GM12878 (cell line): ENCODE data around the gene CTNNA3. TPM values are rescaled to one million over a fixed set of nuclear protein-coding genes. Genes with fewer than 3 reads are reported as not detected.

Experiments used
- ASH2L ChIP-seq: fragments of 300-600, 200-600 bp; sonication (generic); IDR thresholded peaks from 2 replicates; pipeline ENCODE4 v1.6.1; 2017; ENCODE audit warnings: low read depth, mild to moderate bottlenecking, borderline replicate concordance
- ATF7 ChIP-seq: fragments of 450-650 bp; IDR thresholded peaks from 2 replicates; pipeline ENCODE4 v1.6.1; 2016; ENCODE audit warnings: low read depth, mild to moderate bottlenecking
- BCL11A ChIP-seq: IDR thresholded peaks from 2 replicates; pipeline ENCODE4 v1.6.1; 2011; ENCODE audit warnings: low read depth, low read length
- BMI1 ChIP-seq: fragments of 450-650 bp; IDR thresholded peaks from 2 replicates; pipeline ENCODE4 v1.6.1; 2016; ENCODE audit warnings: mild to moderate bottlenecking, moderate library complexity, borderline replicate concordance
- CBFB ChIP-seq: IDR thresholded peaks from 2 replicates; pipeline ENCODE4 v1.6.1; 2016; ENCODE audit warnings: antibody characterized with exemption, low read depth
- CHD2 ChIP-seq: IDR thresholded peaks from 2 replicates; pipeline ENCODE4 v1.6.1; 2011; ENCODE audit warnings: low read depth, low read length, improper control_type of control experiment, borderline replicate concordance
- CREB1 ChIP-seq: IDR thresholded peaks from 2 replicates; pipeline ENCODE4 v1.6.1; 2012; ENCODE audit warnings: low read depth, mild to moderate bottlenecking, inconsistent platforms
- EED ChIP-seq: sonication (generic); IDR thresholded peaks from 2 replicates; pipeline ENCODE4 v1.6.1; 2016; ENCODE audit warnings: antibody characterized with exemption, low read depth
- EZH2 ChIP-seq: IDR thresholded peaks from 2 replicates; pipeline ENCODE4 v1.6.1; 2012; ENCODE audit warnings: low read depth, mild to moderate bottlenecking, control low read depth, inconsistent platforms, low read length, borderline replicate concordance; ENCODE audit not compliant: control insufficient read depth
- HDGF ChIP-seq: fragments of 450-650 bp; IDR thresholded peaks from 2 replicates; pipeline ENCODE4 v1.6.1; 2016; ENCODE audit warnings: antibody characterized with exemption
- IKZF2 ChIP-seq, 2 experiments: fragments of 450-650 bp; IDR thresholded peaks; 2 replicates each; pipeline ENCODE4 v1.6.1; 2017; ENCODE audit warnings: mild to moderate bottlenecking in 2 of 2, moderate library complexity in 2 of 2
- KLF5 ChIP-seq: fragments of 450-650 bp; IDR thresholded peaks from 2 replicates; pipeline ENCODE4 v1.6.1; 2014; ENCODE audit warnings: mild to moderate bottlenecking; ENCODE audit not compliant: partially characterized antibody
- MEF2B ChIP-seq: fragments of 450-650 bp; IDR thresholded peaks from 2 replicates; pipeline ENCODE4 v1.6.1; 2018; ENCODE audit warnings: mild to moderate bottlenecking, moderate library complexity; ENCODE audit not compliant: partially characterized antibody, poor library complexity, severe bottlenecking
- MTA2 ChIP-seq: fragments of 450-650 bp; IDR thresholded peaks from 2 replicates; pipeline ENCODE4 v1.6.1; 2016; ENCODE audit warnings: low read depth, mild to moderate bottlenecking, moderate library complexity
- NBN ChIP-seq: fragments of 450-650 bp; IDR thresholded peaks from 2 replicates; pipeline ENCODE4 v1.6.1; 2016
- RBBP5 ChIP-seq: fragments of 200-600 bp; sonication (generic); conservative IDR thresholded peaks from 2 replicates; pipeline ENCODE4 v1.6.1; 2016
- RUNX3 ChIP-seq: IDR thresholded peaks from 2 replicates; pipeline ENCODE4 v1.6.1; 2012; ENCODE audit warnings: low read length, inconsistent platforms
- SREBF1 ChIP-seq: IDR thresholded peaks from 2 replicates; pipeline ENCODE4 v1.6.1; 2012; ENCODE audit warnings: mild to moderate bottlenecking, low read length
- STAT1 ChIP-seq: fragments of 450-650 bp; conservative IDR thresholded peaks from 2 replicates; pipeline ENCODE4 v1.6.1; 2014; ENCODE audit warnings: antibody characterized with exemption, mild to moderate bottlenecking
- TAF1 ChIP-seq: IDR thresholded peaks from 2 replicates; pipeline ENCODE4 v1.6.1; 2011; ENCODE audit warnings: mild to moderate bottlenecking, low read depth, low read length, borderline replicate concordance
- TCF3 ChIP-seq: IDR thresholded peaks from 2 replicates; pipeline ENCODE4 v1.6.1; 2012; ENCODE audit warnings: low read depth, mild to moderate bottlenecking, low read length, borderline replicate concordance; ENCODE audit not compliant: insufficient read depth
- ZNF217 ChIP-seq: fragments of 450-650 bp; IDR thresholded peaks from 2 replicates; pipeline ENCODE4 v1.6.1; 2017; ENCODE audit warnings: antibody characterized with exemption, mild to moderate bottlenecking
- polyA plus RNA-seq, 11 experiments: library from polyadenylated mRNA; depleted of rRNA in 4 of 11; unstranded in 6 of 11; stranded (reverse) in 5 of 11; fragments of >200 nt; fragmentation: Nextera tagmentation in 4 of 11; fragmentation: Illumina TruSeq in 1 of 11; extraction: Ambion mirVana in 4 of 11; extraction: Trizol in 1 of 11; gene quantifications; 1 replicate in 1 of 11; 2 replicates in 10 of 11; pipeline versions ENCODE4 v1.2.1 to v1.2.3, GENCODE V29; 2011 to 2016; ENCODE audit warnings: inconsistent platforms in 2 of 11, missing spikeins in 2 of 11, low read depth in 1 of 11
- total RNA-seq, 4 experiments: library from RNA; depleted of rRNA in 3 of 4; stranded (reverse); fragments of >200 nt in 3 of 4; fragmentation: Illumina TruSeq in 1 of 4; extraction: Trizol in 1 of 4; gene quantifications; 2 replicates each; pipeline versions ENCODE4 v1.2.1 to v1.2.3, GENCODE V29; 2013 to 2021
- TF ChIP-seq, protein P1 (sequence below): IDR thresholded peaks from 2 replicates; pipeline ENCODE4 v1.6.1; 2011; ENCODE audit warnings: mild to moderate bottlenecking, low read depth, low read length, moderate library complexity; ENCODE audit not compliant: insufficient replicate concordance
- TF ChIP-seq, protein P2 (sequence below): IDR thresholded peaks from 2 replicates; pipeline ENCODE4 v1.6.1; 2011; ENCODE audit warnings: borderline replicate concordance, low read depth, mild to moderate bottlenecking, moderate library complexity, mixed read lengths, low read length; ENCODE audit not compliant: insufficient read depth; ENCODE audit errors: extremely low read length
- TF ChIP-seq, protein P3 (sequence below): fragments of 450-650 bp; IDR thresholded peaks from 2 replicates; pipeline ENCODE4 v1.6.1; 2017; ENCODE audit warnings: low read depth, mild to moderate bottlenecking, moderate library complexity
- TF ChIP-seq, protein P4 (sequence below): fragments of 450-650 bp; IDR thresholded peaks from 2 replicates; pipeline ENCODE4 v1.6.1; 2017; ENCODE audit warnings: mild to moderate bottlenecking

The CTNNA3 gene
- total and polyA plus RNA-seq, 10 of the 15 experiments (the other 5 are each of a cell fraction or from before 2014, with no cell fraction given), result under 0.01 to 4.5 (median 0.22) TPM; not detected in 2

DNA sequence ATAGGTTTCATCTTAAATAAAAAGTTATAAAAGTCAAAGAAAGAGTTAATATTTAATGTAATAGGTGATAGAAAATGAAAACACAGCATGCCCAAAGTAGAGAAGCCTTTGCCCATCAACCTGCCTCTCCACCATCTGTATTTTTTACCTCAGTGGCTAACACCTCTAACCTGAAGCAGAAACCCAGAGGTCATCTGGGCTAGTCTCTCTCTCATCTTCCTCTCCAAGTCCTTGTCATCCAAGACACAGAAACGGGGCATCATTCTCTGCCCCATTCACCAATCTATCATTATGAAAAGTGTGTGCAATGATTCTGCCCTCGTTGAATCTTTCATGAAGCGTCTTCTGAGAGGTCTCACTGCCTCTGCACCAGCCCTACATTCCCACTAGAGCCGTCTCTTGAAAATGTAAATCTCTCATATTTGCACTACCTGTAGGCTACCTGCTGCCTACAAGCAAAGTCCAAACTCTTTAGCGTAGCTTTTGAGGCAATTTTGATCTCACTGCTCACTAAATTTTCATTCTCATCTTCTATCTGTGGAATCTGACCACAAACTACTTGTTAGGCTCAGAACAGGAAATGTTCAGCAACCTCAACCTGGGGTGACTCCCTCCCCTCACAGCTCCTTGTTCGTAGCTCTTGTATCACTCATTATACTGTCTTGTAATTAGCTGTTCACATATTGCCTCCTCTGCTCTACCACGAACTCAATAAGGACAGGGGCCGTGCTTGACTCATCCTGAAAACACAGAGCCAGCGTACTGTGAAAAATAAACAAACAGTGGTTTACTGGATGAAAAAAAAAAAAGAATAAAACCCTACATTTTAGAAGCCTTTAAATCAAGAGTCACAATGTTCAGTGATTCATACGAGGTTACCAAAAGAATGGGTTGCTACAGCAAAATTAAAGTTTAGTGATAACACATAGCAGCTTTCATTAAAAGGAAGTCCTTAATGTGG is 83.1 kb downstream of the CTNNA3 start (continued):
- TF ChIP-seq STAT1, result no peak
- no peak for TF ChIP-seq TCF3
- no peak for TF ChIP-seq CHD2
- TF ChIP-seq HDGF, result no peak
- TF ChIP-seq CREB1, result no peak
- no peak for TF ChIP-seq ASH2L
- TF ChIP-seq CBFB, result no peak
- peak; percentile 25; the same call in 1 of the 2 replicates for TF ChIP-seq EED
- TF ChIP-seq, protein P1, sequence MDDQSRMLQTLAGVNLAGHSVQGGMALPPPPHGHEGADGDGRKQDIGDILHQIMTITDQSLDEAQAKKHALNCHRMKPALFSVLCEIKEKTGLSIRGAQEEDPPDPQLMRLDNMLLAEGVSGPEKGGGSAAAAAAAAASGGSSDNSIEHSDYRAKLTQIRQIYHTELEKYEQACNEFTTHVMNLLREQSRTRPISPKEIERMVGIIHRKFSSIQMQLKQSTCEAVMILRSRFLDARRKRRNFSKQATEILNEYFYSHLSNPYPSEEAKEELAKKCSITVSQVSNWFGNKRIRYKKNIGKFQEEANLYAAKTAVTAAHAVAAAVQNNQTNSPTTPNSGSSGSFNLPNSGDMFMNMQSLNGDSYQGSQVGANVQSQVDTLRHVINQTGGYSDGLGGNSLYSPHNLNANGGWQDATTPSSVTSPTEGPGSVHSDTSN, result no peak
- TF ChIP-seq, protein P2, sequence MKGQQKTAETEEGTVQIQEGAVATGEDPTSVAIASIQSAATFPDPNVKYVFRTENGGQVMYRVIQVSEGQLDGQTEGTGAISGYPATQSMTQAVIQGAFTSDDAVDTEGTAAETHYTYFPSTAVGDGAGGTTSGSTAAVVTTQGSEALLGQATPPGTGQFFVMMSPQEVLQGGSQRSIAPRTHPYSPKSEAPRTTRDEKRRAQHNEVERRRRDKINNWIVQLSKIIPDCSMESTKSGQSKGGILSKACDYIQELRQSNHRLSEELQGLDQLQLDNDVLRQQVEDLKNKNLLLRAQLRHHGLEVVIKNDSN, result no peak
- TF ChIP-seq, protein P3, sequence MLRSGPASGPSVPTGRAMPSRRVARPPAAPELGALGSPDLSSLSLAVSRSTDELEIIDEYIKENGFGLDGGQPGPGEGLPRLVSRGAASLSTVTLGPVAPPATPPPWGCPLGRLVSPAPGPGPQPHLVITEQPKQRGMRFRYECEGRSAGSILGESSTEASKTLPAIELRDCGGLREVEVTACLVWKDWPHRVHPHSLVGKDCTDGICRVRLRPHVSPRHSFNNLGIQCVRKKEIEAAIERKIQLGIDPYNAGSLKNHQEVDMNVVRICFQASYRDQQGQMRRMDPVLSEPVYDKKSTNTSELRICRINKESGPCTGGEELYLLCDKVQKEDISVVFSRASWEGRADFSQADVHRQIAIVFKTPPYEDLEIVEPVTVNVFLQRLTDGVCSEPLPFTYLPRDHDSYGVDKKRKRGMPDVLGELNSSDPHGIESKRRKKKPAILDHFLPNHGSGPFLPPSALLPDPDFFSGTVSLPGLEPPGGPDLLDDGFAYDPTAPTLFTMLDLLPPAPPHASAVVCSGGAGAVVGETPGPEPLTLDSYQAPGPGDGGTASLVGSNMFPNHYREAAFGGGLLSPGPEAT, result peak; percentile 64
- TF ChIP-seq ATF7, result peak; percentile 65
- no peak for TF ChIP-seq TAF1
- peak; percentile 81 to 85 for TF ChIP-seq IKZF2 (IDR thresholded peaks at IDR 0.05)
- peak; percentile 72 for TF ChIP-seq NBN
- peak; percentile 15 for TF ChIP-seq MEF2B
- TF ChIP-seq ZNF217, result peak; percentile 64; the same call in 1 of the 2 replicates
- TF ChIP-seq BMI1, result peak; percentile 70; the same call in 1 of the 2 replicates
- TF ChIP-seq BCL11A, result peak; percentile 56
- peak; percentile 97 for TF ChIP-seq MTA2
- no peak for TF ChIP-seq SREBF1
- TF ChIP-seq, protein P4, sequence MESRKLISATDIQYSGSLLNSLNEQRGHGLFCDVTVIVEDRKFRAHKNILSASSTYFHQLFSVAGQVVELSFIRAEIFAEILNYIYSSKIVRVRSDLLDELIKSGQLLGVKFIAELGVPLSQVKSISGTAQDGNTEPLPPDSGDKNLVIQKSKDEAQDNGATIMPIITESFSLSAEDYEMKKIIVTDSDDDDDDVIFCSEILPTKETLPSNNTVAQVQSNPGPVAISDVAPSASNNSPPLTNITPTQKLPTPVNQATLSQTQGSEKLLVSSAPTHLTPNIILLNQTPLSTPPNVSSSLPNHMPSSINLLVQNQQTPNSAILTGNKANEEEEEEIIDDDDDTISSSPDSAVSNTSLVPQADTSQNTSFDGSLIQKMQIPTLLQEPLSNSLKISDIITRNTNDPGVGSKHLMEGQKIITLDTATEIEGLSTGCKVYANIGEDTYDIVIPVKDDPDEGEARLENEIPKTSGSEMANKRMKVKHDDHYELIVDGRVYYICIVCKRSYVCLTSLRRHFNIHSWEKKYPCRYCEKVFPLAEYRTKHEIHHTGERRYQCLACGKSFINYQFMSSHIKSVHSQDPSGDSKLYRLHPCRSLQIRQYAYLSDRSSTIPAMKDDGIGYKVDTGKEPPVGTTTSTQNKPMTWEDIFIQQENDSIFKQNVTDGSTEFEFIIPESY, result no peak
- no peak for TF ChIP-seq EZH2
- no peak for TF ChIP-seq RBBP5
- no peak for TF ChIP-seq KLF5
- TF ChIP-seq RUNX3, result peak; percentile 82
